ENCODE results near the gene TMEM117. TPM values are rescaled to one million over a fixed set of nuclear protein-coding genes. Genes with fewer than 3 reads are reported as not detected.

The TMEM117 gene
- total RNA-seq, 1 experiment from 2014 or later, result 1.1 TPM

DNA sequence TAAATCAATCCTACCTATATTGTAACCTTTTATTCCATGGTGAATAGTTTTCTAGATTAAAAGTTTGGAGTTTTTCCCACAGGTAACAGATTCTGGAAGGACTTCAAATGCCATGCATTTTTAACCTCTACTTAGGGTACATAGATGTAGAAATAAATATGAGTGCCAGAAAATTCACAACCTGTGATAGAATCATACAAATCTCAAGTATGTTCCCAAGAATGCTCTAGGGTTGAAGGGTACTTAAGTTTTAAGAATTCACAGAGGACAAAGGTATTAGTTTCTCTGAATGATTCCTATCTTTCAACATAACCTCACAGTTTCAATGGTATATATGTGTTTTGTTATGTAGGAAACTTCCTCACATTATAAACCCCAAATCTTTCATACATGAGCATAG, 511.3 kb downstream of the TMEM117 start:
- no peak for TF ChIP-seq CTCF (IDR thresholded peaks at IDR 0.05; ENCODE audit: unreplicated experiment)
- Mint-ChIP-seq H3K4me3 (ENCODE audit: low read depth, unreplicated experiment) (no peak overlapping the region), H3K27me3 (ENCODE audit: unreplicated experiment) (no peaks in the 10 kb centered on the region), H3K4me1 (ENCODE audit: low read depth, unreplicated experiment) (no peaks in the 10 kb centered on the region), H3K27ac (ENCODE audit: unreplicated experiment) (no peak overlapping the region), H3K36me3 (ENCODE audit: insufficient read depth, unreplicated experiment) (no peaks in the 10 kb centered on the region), H3K9me3 (ENCODE audit: low read depth, unreplicated experiment) (peaks cover 3% of the 10 kb centered on the region)
- BruUV-seq (replicated peaks), result no TSS peak
- no peak for DNase-seq
- CTCF ChIA-PET, result interaction anchor here (0.6 kb wide), 1 partner anchor 98 kb away, joined by 5 read pairs; no protein-coding TSS in a partner anchor
- intact Hi-C loops (cut with micrococcal nuclease; ENCODE audit: unreplicated experiment), result no loop called here

GRCh38 chr12:44357494-44357893, 521.6 kb downstream of the TMEM117 start:
- no peak for DNase-seq
- H3K4me1 Mint-ChIP-seq (ENCODE audit: low read depth, unreplicated experiment), result no peaks in the 10 kb centered on the region
- no peak for TF ChIP-seq CTCF (IDR thresholded peaks at IDR 0.05; ENCODE audit: unreplicated experiment)
- no peak overlapping the region for H3K4me3 Mint-ChIP-seq (ENCODE audit: low read depth, unreplicated experiment)
- peaks cover 8% of the 10 kb centered on the region for H3K9me3 Mint-ChIP-seq (ENCODE audit: low read depth, unreplicated experiment)
- intact Hi-C loops (cut with micrococcal nuclease; ENCODE audit: unreplicated experiment), result no loop called here
- no peaks in the 10 kb centered on the region for H3K27me3 Mint-ChIP-seq (ENCODE audit: unreplicated experiment)
- CTCF ChIA-PET, result no interaction called here
- no peak overlapping the region for H3K27ac Mint-ChIP-seq (ENCODE audit: unreplicated experiment)
- H3K36me3 Mint-ChIP-seq (ENCODE audit: insufficient read depth, unreplicated experiment), result no peaks in the 10 kb centered on the region
- no TSS peak for BruUV-seq (replicated peaks)

DNA sequence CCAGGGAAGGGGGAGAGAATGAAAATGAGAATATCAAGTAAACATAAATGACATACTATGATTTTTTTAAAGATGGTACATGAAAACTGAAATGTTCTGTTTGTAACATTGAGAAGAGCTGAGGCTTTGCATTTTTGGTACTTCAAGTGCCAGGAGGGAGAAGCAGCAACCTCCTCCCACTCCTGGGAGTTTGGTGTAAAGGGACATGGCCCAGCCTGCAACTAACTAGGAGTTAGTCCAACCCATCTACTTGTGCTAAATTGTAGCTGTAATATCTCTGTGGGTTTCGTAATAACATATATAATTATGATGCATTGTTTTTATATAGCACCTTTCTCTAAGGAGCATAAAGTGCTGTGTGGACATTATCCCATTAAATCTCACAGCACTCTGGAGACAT, 522.8 kb downstream of the TMEM117 start:
- Mint-ChIP-seq H3K36me3 (ENCODE audit: insufficient read depth, unreplicated experiment) (no peaks in the 10 kb centered on the region), H3K27me3 (ENCODE audit: unreplicated experiment) (no peaks in the 10 kb centered on the region), H3K27ac (ENCODE audit: unreplicated experiment) (no peak overlapping the region), H3K4me1 (ENCODE audit: low read depth, unreplicated experiment) (no peaks in the 10 kb centered on the region), H3K4me3 (ENCODE audit: low read depth, unreplicated experiment) (no peak overlapping the region), H3K9me3 (ENCODE audit: low read depth, unreplicated experiment) (peaks cover 8% of the 10 kb centered on the region)
- no peak for TF ChIP-seq CTCF (IDR thresholded peaks at IDR 0.05; ENCODE audit: unreplicated experiment)
- intact Hi-C loops (cut with micrococcal nuclease; ENCODE audit: unreplicated experiment), result no loop called here
- CTCF ChIA-PET, result no interaction called here
- no peak for DNase-seq
- no TSS peak for BruUV-seq (replicated peaks)

DNA sequence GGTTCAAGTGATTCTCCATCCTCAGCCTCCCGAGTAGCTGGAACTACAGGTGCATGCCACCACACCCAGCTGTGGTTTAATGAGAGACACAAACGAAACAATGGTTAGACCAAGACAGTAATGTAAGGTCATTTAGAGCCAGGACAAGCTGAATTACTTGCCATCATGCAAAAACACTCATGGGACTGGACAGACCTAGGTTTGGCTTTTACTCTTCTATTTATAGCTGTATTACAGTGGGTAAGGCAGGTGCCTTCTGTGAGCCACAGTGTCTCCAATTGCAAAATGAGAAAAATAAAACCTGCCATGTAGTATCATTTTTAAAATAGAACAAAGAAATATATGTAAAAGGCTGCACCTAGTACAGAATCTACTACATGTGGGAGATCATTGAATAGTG, 527.1 kb downstream of the TMEM117 start:
- no peak for TF ChIP-seq CTCF (IDR thresholded peaks at IDR 0.05; ENCODE audit: unreplicated experiment)
- H3K27ac Mint-ChIP-seq (ENCODE audit: unreplicated experiment), result no peak overlapping the region
- no peaks in the 10 kb centered on the region for H3K4me1 Mint-ChIP-seq (ENCODE audit: low read depth, unreplicated experiment)
- H3K36me3 Mint-ChIP-seq (ENCODE audit: insufficient read depth, unreplicated experiment), result no peaks in the 10 kb centered on the region
- DNase-seq, result no peak
- no peaks in the 10 kb centered on the region for H3K27me3 Mint-ChIP-seq (ENCODE audit: unreplicated experiment)
- BruUV-seq (replicated peaks), result no TSS peak
- no peak overlapping the region for H3K4me3 Mint-ChIP-seq (ENCODE audit: low read depth, unreplicated experiment)
- H3K9me3 Mint-ChIP-seq (ENCODE audit: low read depth, unreplicated experiment), result no peaks in the 10 kb centered on the region
- CTCF ChIA-PET, result no interaction called here
- intact Hi-C loops (cut with micrococcal nuclease; ENCODE audit: unreplicated experiment), result no loop called here
